Measurements from ENCODE around the gene MRPL23.

MRPL23 gene

DNA sequence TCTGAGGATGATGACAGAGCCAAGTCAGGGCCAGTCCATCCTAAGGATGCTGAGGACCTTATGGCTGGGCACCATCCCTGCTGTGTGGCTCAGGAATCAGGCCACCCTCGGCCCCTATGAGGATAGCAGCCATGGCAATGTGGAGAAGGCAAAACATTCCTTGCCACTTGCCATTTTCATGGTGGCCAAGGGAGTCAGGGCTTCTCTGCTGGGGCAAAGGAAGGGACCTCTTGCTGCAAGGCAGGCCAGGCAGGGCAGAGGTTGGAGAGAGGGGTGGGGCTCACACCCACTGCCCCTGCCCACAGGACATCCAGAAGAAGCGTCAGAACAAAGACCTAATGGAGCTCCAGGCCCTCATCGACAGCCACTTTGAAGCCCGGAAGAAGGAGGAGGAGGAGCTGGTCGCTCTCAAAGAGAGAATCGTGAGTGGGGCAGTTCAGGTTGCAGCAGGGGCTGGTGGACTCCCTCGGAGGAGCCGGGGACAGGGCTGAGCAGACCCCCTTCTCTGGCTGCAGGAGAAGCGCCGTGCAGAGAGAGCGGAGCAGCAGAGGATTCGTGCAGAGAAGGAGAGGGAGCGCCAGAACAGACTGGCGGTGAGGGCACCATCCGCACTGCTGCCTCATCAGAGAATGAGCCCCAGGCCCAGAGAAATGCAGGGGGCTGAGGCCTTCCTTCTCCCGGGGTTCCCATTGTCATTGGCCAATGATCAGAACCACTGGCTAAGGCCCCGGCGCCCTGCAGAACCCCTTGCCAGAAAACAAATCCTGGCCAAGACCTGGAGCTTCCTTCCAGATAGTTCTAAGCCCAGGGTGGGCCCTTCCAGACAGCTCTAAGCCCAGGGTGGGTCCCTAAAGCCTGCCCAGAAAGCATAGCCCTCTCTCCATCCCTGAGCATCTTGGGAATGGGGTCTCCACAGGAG lies 13.5 kb upstream of the MRPL23 start:
- Histone ChIP-seq H3K9me3 (ENCODE audit: insufficient read depth, low read length, severe bottlenecking) (no peaks in the 10 kb centered on the region), H2AFZ (ENCODE audit: low read depth, low read length) (no peak overlapping the region), H3K4me2 (ENCODE audit: insufficient read depth, low read length) (no peak overlapping the region), H3K27ac (ENCODE audit: low read length) (no peak overlapping the region), H3K4me1 (ENCODE audit: insufficient read depth, low read length) (no peaks in the 10 kb centered on the region), H3K9ac (ENCODE audit: low read depth, low read length) (no peak overlapping the region), H3K36me3 (ENCODE audit: insufficient read depth, low read length) (no peaks in the 10 kb centered on the region), H3K27me3 (ENCODE audit: insufficient read depth, low read length, poor library complexity) (no peaks in the 10 kb centered on the region), H3K79me2 (ENCODE audit: insufficient read depth, low read length) (no peaks in the 10 kb centered on the region), H3K4me3 (ENCODE audit: low read depth in 1 of 2, low read length in 2 of 2) (no peak overlapping the region), H4K20me1 (ENCODE audit: insufficient read depth, low read length) (no peaks in the 10 kb centered on the region; the same call in 1 of the 2 replicates)
- no peak for TF ChIP-seq EZH2 (IDR thresholded peaks at IDR 0.05; ENCODE audit: borderline replicate concordance, low read depth, low read length, severe bottlenecking)
- TF ChIP-seq, protein P1, sequence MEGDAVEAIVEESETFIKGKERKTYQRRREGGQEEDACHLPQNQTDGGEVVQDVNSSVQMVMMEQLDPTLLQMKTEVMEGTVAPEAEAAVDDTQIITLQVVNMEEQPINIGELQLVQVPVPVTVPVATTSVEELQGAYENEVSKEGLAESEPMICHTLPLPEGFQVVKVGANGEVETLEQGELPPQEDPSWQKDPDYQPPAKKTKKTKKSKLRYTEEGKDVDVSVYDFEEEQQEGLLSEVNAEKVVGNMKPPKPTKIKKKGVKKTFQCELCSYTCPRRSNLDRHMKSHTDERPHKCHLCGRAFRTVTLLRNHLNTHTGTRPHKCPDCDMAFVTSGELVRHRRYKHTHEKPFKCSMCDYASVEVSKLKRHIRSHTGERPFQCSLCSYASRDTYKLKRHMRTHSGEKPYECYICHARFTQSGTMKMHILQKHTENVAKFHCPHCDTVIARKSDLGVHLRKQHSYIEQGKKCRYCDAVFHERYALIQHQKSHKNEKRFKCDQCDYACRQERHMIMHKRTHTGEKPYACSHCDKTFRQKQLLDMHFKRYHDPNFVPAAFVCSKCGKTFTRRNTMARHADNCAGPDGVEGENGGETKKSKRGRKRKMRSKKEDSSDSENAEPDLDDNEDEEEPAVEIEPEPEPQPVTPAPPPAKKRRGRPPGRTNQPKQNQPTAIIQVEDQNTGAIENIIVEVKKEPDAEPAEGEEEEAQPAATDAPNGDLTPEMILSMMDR (IDR thresholded peaks at IDR 0.05; ENCODE audit: borderline replicate concordance, extremely low read depth, low read length, poor library complexity, severe bottlenecking) = no peak
- DNase-seq = no peak
- no peak for ATAC-seq (ENCODE audit: insufficient read depth, low read depth)

DNA sequence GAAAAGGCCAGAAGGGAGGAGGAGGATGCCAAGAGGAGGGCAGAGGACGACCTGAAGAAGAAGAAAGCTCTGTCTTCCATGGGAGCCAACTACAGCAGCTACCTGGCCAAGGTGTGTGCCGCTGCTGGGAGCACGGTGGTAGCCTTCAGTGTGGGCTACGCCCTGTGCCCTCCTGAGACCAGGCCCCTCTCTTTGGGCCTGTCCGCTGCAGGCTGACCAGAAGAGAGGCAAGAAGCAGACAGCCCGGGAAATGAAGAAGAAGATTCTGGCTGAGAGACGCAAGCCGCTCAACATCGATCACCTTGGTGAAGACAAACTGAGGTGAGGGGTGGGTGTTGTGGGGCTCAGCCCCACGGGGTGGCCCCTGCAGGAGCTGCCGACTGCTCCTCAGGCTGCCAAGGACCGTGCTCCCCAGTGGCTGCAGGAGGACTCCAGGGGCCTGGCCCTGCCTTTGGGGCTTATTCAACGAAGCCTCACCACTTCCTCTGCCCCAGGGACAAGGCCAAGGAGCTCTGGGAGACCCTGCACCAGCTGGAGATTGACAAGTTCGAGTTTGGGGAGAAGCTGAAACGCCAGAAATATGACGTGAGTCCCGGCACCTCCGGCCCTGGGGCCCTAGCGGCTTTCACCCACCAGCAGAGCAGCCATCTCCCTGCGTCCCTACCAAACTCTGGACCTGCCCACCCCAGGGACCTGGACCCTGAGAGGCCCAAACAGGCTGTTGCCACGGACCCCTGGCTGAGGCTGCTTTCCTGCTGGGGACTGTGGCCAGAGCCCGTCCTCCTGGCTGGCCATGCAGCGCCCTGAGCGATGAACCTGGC lies 12.6 kb upstream of the MRPL23 start:
- Histone ChIP-seq H3K9me3 (ENCODE audit: insufficient read depth, low read length, severe bottlenecking) (no peaks in the 10 kb centered on the region), H3K36me3 (ENCODE audit: insufficient read depth, low read length) (no peaks in the 10 kb centered on the region), H4K20me1 (ENCODE audit: insufficient read depth, low read length) (no peaks in the 10 kb centered on the region; the same call in 1 of the 2 replicates), H2AFZ (ENCODE audit: low read depth, low read length) (no peak overlapping the region), H3K4me2 (ENCODE audit: insufficient read depth, low read length) (no peak overlapping the region), H3K4me3 (ENCODE audit: low read depth in 1 of 2, low read length in 2 of 2) (no peak overlapping the region), H3K9ac (ENCODE audit: low read depth, low read length) (no peak overlapping the region), H3K4me1 (ENCODE audit: insufficient read depth, low read length) (no peaks in the 10 kb centered on the region), H3K79me2 (ENCODE audit: insufficient read depth, low read length) (no peaks in the 10 kb centered on the region), H3K27ac (ENCODE audit: low read length) (no peak overlapping the region), H3K27me3 (ENCODE audit: insufficient read depth, low read length, poor library complexity) (no peaks in the 10 kb centered on the region)
- TF ChIP-seq EZH2 (IDR thresholded peaks at IDR 0.05; ENCODE audit: borderline replicate concordance, low read depth, low read length, severe bottlenecking) = no peak
- TF ChIP-seq, protein P1 (IDR thresholded peaks at IDR 0.05; ENCODE audit: borderline replicate concordance, extremely low read depth, low read length, poor library complexity, severe bottlenecking) = no peak
- DNase-seq (no peak), ATAC-seq (ENCODE audit: insufficient read depth, low read depth) (no peak)

DNA sequence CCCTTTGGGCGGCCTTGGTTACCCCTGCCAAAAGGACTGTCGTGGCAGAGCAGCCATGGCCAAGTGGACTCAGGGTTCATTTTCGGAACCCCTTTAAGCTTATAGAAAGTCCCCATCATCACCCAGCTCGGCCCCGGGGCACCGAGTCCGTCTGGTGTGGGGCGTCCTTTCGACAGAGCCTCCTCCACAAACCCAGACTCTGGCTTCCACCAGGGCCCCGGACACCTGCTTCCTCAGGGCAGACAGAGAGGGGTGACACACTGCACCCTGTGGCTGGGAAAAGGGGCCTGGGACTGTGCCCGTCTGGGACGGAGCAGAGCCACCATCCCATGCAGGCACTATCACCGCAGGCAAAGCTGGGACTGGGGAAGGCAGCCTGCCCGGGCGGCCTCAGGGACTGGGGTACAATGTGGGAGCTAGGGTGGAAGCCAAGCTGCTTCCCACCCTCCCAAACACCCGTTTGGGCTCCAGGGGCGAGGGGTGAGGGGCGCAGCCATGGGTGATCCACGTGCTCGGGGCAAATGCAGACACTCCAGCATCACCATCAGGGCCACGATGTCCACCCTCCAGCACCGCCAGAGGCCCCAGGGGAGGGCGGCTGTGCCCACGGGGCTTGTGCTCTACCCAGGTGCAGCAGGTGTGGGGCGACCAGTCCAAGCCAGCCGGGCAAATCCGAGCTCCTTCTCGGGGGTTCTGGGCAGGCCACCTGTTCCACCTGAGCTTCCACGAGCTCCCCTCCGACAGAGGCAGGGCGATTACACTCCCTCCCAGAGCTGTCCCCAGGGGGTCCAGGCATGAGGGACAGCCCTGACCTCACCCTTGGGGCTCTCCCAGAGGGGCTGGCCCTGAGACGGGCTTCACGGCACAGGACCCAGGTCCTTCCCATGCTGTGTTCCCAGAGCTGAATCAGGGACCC lies 11.7 kb upstream of the MRPL23 start:
- Histone ChIP-seq H3K79me2 (ENCODE audit: insufficient read depth, low read length) (no peaks in the 10 kb centered on the region), H3K4me3 (ENCODE audit: low read depth in 1 of 2, low read length in 2 of 2) (no peak overlapping the region), H3K9me3 (ENCODE audit: insufficient read depth, low read length, severe bottlenecking) (no peaks in the 10 kb centered on the region), H3K4me1 (ENCODE audit: insufficient read depth, low read length) (no peaks in the 10 kb centered on the region), H3K9ac (ENCODE audit: low read depth, low read length) (no peak overlapping the region), H3K36me3 (ENCODE audit: insufficient read depth, low read length) (no peaks in the 10 kb centered on the region), H3K4me2 (ENCODE audit: insufficient read depth, low read length) (no peak overlapping the region), H3K27me3 (ENCODE audit: insufficient read depth, low read length, poor library complexity) (no peaks in the 10 kb centered on the region), H4K20me1 (ENCODE audit: insufficient read depth, low read length) (no peaks in the 10 kb centered on the region; the same call in 1 of the 2 replicates), H3K27ac (ENCODE audit: low read length) (no peak overlapping the region), H2AFZ (ENCODE audit: low read depth, low read length) (no peak overlapping the region)
- ATAC-seq (ENCODE audit: insufficient read depth, low read depth) (no peak), DNase-seq (no peak)
- TF ChIP-seq, protein P1 (IDR thresholded peaks at IDR 0.05; ENCODE audit: borderline replicate concordance, extremely low read depth, low read length, poor library complexity, severe bottlenecking) = no peak
- no peak for TF ChIP-seq EZH2 (IDR thresholded peaks at IDR 0.05; ENCODE audit: borderline replicate concordance, low read depth, low read length, severe bottlenecking)
